ENCODE results near the gene SPEF1. TPM values are rescaled to one million over a fixed set of nuclear protein-coding genes. Genes with fewer than 3 reads are reported as not detected.

Gene SPEF1
- total RNA-seq, 4 donors from 2014 or later, result not detected

DNA sequence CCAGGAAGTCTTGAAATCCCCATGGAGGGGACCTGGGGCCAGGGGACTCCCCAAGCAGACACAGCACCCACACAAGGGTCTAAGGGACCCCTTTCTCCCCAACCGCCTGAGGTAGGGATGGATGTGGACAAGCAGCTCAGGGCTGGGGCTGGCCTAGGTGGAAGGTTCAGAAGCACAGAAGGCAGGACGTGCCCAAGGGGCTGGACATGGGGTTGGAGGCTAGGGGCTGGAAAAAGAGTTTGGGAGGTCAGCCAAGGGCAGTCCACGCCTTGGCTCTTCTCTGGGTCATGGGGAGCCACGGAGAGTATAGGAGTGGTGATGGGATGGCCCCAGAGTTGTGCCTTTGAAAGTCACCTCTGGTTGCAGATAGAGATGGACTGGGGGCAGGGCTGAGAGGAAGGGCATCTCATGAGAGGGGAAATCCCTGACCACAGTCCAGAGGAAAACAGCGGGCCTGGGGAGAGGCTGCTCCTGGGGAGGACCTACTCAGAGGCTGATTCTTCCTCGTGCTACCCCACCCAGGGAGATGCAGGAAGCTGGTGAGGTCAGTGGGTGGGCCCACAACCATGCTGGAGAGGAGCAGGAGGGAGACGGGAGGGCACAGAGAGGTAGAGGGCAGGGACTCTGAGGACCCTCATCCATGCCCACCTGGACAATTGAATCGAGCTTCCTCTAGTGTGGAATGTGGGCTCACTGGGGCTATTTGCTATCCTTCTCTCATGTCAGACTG, 51.3 kb downstream of the SPEF1 start:
- Histone ChIP-seq H3K4me1 (peaks cover 23% of the 10 kb centered on the region), H3K4me3 (no peak overlapping the region), H3K27me3 (no peaks in the 10 kb centered on the region), H3K9me3 (no peaks in the 10 kb centered on the region), H3K27ac (no peak overlapping the region), H3K36me3 (no peaks in the 10 kb centered on the region)
- DNase-seq (ENCODE audit: low spot score in 2 of 2), result no peak
- 75% methylated on average over 7 of the region's 8 CpGs for WGBS
- TF ChIP-seq POLR2A (IDR thresholded peaks at IDR 0.05) (no peak), POLR2AphosphoS5 (IDR thresholded peaks at IDR 0.05) (no peak), EP300 (IDR thresholded peaks at IDR 0.05) (no peak)
- TF ChIP-seq, protein P1, sequence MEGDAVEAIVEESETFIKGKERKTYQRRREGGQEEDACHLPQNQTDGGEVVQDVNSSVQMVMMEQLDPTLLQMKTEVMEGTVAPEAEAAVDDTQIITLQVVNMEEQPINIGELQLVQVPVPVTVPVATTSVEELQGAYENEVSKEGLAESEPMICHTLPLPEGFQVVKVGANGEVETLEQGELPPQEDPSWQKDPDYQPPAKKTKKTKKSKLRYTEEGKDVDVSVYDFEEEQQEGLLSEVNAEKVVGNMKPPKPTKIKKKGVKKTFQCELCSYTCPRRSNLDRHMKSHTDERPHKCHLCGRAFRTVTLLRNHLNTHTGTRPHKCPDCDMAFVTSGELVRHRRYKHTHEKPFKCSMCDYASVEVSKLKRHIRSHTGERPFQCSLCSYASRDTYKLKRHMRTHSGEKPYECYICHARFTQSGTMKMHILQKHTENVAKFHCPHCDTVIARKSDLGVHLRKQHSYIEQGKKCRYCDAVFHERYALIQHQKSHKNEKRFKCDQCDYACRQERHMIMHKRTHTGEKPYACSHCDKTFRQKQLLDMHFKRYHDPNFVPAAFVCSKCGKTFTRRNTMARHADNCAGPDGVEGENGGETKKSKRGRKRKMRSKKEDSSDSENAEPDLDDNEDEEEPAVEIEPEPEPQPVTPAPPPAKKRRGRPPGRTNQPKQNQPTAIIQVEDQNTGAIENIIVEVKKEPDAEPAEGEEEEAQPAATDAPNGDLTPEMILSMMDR (IDR thresholded peaks at IDR 0.05), result no peak

GRCh38 chr20:3729378-3729777, 51.9 kb downstream of the SPEF1 start:
- H3K36me3 ChIP-seq, result no peaks in the 10 kb centered on the region
- H3K27me3 ChIP-seq, result no peaks in the 10 kb centered on the region
- no peak overlapping the region for H3K27ac ChIP-seq
- no peak overlapping the region for H3K4me3 ChIP-seq
- no peak for DNase-seq (ENCODE audit: low spot score in 2 of 2)
- no peaks in the 10 kb centered on the region for H3K9me3 ChIP-seq
- TF ChIP-seq POLR2A (IDR thresholded peaks at IDR 0.05), result no peak
- TF ChIP-seq EP300 (IDR thresholded peaks at IDR 0.05), result no peak
- no peak for TF ChIP-seq POLR2AphosphoS5 (IDR thresholded peaks at IDR 0.05)
- TF ChIP-seq, protein P1 (IDR thresholded peaks at IDR 0.05), result no peak
- peaks cover 23% of the 10 kb centered on the region for H3K4me1 ChIP-seq
- WGBS, result 87% methylated on average over 5 of the region's 6 CpGs

DNA sequence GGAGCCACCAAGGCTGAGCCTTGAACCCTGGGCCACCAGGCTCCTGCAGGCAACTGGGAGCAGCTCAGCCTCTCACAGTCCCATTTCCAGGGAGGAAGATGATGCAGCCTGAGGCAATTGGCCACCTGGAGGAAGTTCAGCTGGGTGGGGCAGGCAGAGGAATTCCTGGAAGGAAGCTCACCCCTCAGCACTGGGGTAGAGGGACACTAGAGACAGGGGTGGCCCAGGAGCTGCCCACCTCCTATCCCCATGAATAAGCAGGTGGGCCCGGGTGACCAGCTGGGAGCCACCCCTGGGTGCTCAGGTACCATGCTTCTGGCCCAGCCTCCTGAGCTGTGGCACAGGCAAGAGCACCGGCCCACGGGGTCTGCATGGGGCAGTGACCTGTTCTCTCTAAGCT, 52.4 kb downstream of the SPEF1 start:
- TF ChIP-seq EP300 (IDR thresholded peaks at IDR 0.05) (no peak), POLR2A (IDR thresholded peaks at IDR 0.05) (no peak), POLR2AphosphoS5 (IDR thresholded peaks at IDR 0.05) (no peak)
- TF ChIP-seq, protein P1 (IDR thresholded peaks at IDR 0.05), result no peak
- Histone ChIP-seq H3K27ac (no peak overlapping the region), H3K4me1 (peaks cover 18% of the 10 kb centered on the region), H3K9me3 (no peaks in the 10 kb centered on the region), H3K4me3 (no peak overlapping the region), H3K36me3 (no peaks in the 10 kb centered on the region), H3K27me3 (no peaks in the 10 kb centered on the region)
- WGBS, result 92% methylated on average over 3 of the region's 3 CpGs
- DNase-seq (ENCODE audit: low spot score in 2 of 2), result no peak

DNA sequence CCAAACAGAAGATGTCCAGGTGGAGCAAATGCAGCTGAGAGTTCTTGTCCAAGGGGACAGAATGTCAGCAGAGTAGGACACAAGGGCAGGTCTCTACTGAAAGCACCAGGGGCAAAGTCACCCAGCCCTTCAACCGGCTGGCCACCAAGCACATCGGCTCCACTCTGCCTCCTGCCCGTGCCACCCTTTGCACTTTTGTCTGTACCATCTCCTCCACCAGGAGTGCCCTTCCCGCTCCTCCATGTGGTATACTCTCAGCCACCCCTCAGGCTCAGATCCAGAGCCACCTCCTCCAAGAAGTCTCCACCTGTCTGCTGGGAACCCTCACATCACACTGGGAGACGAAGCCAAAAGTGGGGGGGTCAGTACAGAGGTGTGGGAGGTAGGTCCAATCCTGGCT, 52.9 kb downstream of the SPEF1 start:
- H3K27ac ChIP-seq, result no peak overlapping the region
- DNase-seq (ENCODE audit: low spot score in 2 of 2), result no peak
- TF ChIP-seq POLR2A (IDR thresholded peaks at IDR 0.05) (no peak), EP300 (IDR thresholded peaks at IDR 0.05) (no peak), POLR2AphosphoS5 (IDR thresholded peaks at IDR 0.05) (no peak)
- TF ChIP-seq, protein P1 (IDR thresholded peaks at IDR 0.05), result no peak

More for the DNA sequence above, 52.9 kb downstream of the SPEF1 start:
- Histone ChIP-seq H3K36me3 (no peaks in the 10 kb centered on the region), H3K4me3 (no peak overlapping the region), H3K4me1 (peaks cover 15% of the 10 kb centered on the region), H3K27me3 (no peaks in the 10 kb centered on the region), H3K9me3 (no peaks in the 10 kb centered on the region)
- 96% methylated on average over 5 of the region's 5 CpGs for WGBS

Other genes starting within 250 kb of the SPEF1 start
- gene GFRA4, start 118.0 kb downstream of the SPEF1 start, total RNA-seq, result not detected
- 10 to 100 TPM in 3 of 4 donors, 1 to 10 TPM in 1; 6.3 to 24.3 (median 13.4) TPM for gene ADAM33, start 99.4 kb downstream of the SPEF1 start, total RNA-seq
- 1 to 10 TPM in 2 of 4 donors, under 1 TPM in 2; 0.60 to 3.5 (median 1.1) TPM for gene SIGLEC1, start 68.8 kb downstream of the SPEF1 start, total RNA-seq
- gene HSPA12B, start 48.8 kb downstream of the SPEF1 start, total RNA-seq, result 1 to 10 TPM; 1.9 to 8.7 (median 4.4) TPM
- gene ADISSP, start 13.7 kb downstream of the SPEF1 start, total RNA-seq, result 10 to 100 TPM in 3 of 4 donors, 1 to 10 TPM in 1; 8.4 to 20.3 (median 18.9) TPM
- 10 to 100 TPM; 57.0 to 81.4 (median 66.4) TPM for gene CENPB, start 5.3 kb upstream of the SPEF1 start, total RNA-seq
- 10 to 100 TPM; 12.7 to 34.4 (median 23.3) TPM for gene CDC25B, start 14.9 kb upstream of the SPEF1 start, total RNA-seq
- 10 to 100 TPM in 3 of 4 donors, 1 to 10 TPM in 1; 7.7 to 18.3 (median 14.3) TPM for gene AP5S1, start 39.1 kb upstream of the SPEF1 start, total RNA-seq
- 10 to 100 TPM; 29.1 to 50.0 (median 39.1) TPM for gene MAVS, start 65.4 kb upstream of the SPEF1 start, total RNA-seq
- gene PANK2, start 107.9 kb upstream of the SPEF1 start, total RNA-seq, result 10 to 100 TPM; 26.6 to 40.9 (median 27.4) TPM
- 10 to 100 TPM; 16.0 to 27.8 (median 21.9) TPM for gene RNF24, start 234.1 kb upstream of the SPEF1 start, total RNA-seq

Data from suprapubic skin (tissue), 4 donors.